Fibroblast of upper back skin (primary cell): Measurements from ENCODE around the gene PCDHGA6.
A peak's percentile ranks its signal among the peaks of the same experiment; 100 is the strongest.
"Not testable (repeated sequence)": the region's sequence is repeated elsewhere in the genome, so short reads cannot be mapped to it uniquely, and the experiment has no call there.

ENCODE experiments used
- DNase-seq: peaks from one replicate; pipeline ENCODE4 v3.0.0-alpha.2; 2013

PCDHGA6 gene

DNA sequence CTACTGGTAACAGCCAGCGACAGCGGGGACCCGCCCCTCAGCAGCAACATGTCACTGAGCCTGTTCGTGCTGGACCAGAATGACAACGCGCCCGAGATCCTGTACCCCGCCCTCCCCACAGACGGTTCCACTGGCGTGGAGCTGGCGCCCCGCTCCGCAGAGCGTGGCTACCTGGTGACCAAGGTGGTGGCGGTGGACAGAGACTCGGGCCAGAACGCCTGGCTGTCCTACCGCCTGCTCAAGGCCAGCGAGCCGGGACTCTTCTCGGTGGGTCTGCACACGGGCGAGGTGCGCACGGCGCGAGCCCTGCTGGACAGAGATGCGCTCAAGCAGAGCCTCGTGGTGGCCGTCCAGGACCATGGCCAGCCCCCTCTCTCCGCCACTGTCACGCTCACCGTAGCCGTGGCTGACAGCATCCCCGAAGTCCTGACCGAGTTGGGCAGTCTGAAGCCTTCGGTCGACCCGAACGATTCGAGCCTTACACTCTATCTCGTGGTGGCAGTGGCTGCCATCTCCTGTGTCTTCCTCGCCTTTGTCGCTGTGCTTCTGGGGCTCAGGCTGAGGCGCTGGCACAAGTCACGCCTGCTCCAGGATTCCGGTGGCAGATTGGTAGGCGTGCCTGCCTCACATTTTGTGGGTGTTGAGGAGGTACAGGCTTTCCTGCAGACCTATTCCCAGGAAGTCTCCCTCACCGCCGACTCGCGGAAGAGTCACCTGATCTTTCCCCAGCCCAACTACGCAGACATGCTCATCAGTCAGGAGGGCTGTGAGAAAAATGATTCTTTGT, 20.9 kb downstream of the PCDHGA6 start:
- DNase-seq, result not testable (repeated sequence)

DNA sequence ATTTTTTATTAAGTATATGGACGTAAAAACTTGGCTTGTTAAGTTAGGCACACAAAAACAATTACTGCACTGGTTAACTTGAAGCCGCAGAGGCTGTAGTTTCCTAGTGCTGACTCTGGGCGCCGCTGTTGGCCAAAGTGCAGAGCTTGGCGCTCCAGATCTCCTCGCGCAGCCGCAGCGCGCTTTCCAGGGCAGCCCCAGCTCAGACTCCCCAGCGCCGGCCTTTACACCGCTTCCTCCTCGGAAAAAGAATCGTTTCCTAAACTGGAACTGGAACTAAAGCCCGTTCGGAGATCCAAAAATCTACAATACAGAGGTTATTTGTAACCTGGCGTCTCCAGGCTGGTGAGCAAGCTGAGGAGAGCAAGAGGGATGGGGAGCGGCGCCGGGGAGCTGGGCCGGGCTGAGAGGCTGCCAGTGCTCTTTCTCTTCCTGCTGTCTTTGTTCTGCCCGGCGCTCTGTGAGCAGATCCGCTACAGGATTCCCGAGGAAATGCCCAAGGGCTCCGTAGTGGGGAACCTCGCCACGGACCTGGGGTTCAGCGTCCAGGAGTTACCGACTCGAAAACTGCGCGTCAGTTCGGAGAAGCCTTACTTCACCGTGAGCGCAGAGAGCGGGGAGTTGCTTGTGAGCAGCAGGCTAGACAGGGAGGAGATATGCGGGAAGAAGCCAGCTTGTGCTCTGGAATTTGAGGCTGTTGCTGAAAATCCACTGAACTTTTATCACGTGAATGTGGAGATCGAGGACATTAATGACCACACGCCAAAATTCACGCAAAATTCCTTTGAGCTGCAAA, 24.3 kb downstream of the PCDHGA6 start, which contains the start of gene PCDHGB5:
Gene PCDHGB5 (plus strand): TSS at position 192 of the 796 bp plus-strand sequence. CDS start 181 bp downstream, at position 373.
- peak; percentile 61 for DNase-seq

DNA sequence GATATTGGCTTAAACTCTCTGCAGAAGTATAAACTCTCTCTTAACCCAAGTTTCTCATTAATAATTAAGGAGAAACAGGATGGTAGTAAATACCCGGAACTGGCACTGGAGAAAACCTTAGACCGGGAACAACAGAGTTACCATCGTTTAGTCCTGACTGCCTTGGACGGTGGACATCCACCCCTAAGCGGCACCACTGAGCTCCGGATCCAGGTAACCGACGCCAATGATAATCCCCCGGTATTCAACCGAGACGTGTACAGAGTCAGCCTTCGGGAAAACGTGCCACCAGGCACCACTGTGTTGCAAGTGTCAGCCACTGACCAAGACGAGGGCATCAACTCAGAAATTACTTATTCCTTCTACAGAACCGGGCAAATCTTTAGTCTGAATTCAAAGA, 24.9 kb downstream of the PCDHGA6 start:
- DNase-seq, result no peak

DNA sequence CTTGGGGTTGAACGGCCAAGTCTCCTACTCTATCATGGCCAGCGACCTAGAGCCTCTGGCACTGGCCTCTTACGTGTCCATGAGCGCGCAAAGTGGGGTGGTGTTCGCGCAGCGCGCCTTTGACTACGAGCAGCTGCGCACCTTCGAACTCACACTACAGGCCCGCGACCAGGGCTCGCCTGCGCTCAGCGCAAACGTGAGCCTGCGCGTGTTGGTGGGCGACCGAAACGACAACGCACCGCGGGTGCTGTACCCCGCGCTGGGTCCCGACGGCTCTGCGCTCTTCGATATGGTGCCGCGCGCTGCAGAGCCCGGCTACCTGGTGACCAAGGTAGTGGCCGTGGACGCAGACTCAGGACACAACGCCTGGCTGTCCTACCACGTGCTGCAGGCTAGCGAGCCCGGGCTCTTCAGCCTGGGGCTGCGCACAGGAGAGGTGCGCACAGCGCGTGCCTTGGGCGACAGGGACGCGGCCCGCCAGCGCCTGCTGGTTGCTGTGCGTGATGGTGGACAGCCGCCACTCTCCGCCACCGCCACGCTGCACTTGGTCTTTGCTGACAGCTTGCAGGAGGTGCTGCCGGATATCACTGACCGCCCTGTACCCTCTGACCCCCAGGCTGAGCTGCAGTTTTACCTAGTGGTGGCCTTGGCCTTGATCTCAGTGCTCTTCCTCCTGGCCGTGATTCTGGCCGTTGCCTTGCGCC, 26.0 kb downstream of the PCDHGA6 start:
- DNase-seq, result no peak

DNA sequence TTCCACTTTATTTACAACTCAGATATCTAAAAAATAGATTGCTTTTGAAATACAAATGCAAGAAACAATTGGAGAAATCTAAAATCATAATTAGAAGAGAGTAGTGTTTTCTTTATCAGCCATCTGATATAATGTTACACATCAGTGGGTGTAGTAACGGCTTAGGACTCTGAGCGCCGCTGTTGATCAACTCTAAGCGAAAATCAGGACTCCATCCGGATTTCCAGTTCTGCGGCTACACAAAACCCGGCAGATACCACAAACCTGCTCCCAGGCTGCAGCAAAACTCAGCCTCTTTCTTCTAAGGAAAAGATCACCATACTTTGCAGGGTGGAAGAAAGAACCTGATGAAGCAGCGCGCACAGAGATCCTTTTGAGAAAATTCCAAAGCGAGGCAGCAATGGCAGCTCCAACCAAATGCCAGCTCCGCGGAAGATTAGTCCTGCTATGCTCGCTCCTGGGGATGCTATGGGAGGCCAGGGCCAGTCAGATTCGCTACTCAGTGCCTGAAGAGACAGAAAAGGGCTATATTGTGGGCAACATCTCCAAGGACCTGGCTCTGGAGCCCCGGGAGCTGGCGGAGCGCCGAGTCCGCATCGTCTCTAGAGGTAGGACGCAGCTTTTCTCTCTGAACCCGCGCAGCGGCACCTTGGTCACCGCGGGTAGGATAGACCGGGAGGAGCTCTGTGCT, 29.0 kb downstream of the PCDHGA6 start, which contains the start of gene PCDHGA9:
Gene PCDHGA9 (plus strand): TSS at position 226 of the 691 bp plus-strand sequence. CDS start 175 bp downstream, at position 401.
- DNase-seq, result peak; percentile 30

DNA sequence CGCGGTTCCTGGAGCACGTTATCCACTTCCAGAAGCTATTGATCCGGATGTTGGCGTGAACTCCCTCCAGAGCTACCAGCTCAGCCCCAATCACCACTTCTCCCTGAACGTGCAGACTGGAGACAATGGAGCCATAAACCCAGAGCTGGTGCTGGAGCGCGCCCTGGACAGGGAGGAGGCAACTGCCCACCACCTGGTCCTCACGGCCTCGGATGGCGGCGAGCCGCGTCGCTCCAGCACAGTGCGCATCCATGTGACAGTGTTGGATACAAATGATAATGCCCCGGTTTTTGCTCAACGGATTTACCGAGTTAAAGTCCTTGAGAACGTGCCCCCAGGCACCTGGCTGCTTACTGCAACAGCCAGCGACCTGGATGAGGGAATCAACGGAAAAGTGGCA, 29.7 kb downstream of the PCDHGA6 start:
- no peak for DNase-seq

DNA sequence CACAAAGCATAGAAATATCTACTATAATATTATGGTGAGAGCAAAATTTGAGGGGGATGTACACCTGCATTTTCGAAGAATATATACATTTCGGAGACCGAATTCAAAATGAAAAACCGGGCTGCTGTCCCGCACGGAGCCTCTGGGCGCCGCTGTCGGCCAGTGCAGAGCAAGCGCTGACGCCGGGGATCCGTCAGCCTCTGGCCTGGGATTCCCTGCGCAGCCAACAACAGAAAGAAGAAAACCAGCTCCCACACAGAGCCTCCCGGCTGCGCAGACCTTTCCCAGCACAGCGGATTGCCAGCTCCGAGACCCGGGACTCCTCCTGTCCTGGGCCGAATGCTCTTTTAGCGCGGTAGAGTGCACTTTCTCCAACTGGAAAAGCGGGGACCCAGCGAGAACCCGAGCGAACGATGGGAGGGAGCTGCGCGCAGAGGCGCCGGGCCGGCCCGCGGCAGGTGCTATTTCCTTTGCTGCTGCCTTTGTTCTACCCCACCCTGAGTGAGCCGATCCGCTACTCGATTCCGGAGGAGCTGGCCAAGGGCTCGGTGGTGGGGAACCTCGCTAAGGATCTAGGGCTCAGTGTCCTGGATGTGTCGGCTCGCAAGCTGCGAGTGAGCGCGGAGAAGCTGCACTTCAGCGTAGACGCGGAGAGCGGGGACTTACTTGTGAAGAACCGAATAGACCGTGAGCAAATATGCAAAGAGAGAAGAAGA, 34.3 kb downstream of the PCDHGA6 start, which contains the start of gene PCDHGB6:
Gene PCDHGB6 (plus strand): TSS at position 232 of the 716 bp plus-strand sequence. CDS start 182 bp downstream, at position 414.
- DNase-seq, result not testable (repeated sequence)

DNA sequence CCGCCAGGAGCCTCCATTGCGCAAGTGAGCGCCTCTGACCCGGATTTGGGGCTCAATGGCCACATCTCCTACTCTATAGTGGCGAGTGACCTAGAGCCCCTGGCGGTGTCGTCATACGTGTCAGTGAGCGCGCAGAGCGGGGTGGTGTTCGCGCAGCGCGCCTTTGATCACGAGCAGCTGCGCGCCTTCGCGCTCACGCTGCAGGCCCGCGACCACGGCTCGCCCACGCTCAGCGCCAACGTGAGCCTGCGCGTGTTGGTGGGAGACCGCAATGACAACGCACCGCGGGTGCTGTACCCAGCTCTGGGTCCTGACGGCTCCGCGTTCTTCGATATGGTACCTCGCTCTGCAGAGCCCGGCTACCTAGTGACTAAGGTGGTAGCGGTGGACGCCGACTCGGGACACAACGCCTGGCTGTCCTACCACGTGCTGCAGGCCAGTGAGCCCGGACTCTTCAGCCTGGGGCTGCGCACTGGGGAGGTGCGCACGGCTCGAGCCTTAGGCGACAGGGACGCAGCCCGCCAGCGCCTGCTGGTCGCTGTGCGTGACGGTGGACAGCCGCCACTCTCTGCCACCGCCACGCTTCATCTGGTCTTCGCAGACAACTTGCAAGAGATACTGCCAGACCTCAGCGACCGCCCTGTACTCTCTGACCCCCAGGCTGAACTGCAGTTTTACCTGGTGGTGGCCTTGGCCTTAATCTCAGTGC, 36.1 kb downstream of the PCDHGA6 start:
- DNase-seq, result no peak

DNA sequence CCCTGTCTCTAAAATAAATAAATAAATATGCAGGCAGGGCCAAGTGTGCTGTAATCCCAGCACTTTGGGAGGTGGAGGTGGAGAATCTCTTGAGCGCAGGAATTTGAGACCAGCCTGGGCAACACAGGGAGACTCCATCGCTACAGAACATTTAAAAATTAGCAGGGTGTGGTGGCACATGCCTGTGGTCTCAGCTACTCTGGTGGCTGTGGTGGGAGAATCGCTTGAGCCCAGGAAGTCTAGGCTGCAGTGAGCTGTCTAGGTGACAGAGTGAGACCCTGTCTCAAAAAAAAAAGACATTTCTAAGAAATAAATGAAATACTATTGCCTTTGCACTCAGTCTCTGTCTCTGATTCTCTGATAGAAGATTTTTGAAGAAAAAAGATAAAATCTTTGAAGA, 37.9 kb downstream of the PCDHGA6 start:
- DNase-seq, result no peak

DNA sequence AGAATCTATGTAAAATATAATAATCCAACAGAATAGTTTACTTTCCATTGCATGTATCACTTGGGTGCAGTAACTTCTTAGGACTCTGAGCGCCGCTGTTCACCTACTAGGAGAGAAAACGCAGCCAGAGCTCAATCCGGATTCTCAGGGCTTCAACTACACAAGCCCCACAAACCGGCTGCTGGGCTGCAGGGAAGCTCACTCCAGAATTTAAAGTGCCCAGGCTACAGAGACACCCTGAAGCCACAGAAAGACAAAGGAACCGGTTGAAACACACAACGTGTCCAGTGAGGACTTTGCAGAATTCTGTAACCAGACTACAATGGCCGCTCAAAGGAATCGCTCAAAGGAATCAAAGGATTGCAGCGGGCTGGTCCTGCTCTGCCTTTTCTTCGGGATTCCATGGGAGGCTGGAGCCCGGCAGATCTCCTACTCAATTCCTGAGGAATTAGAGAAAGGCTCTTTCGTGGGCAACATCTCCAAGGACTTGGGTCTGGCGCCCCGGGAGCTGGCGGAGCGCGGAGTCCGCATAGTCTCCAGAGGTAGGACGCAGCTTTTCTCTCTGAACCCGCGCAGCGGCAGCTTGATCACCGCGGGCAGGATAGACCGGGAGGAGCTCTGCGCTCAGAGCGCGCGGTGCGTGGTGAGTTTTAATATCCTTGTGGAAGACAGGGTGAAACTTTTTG, 39.3 kb downstream of the PCDHGA6 start, which contains the start of gene PCDHGA10:
Gene PCDHGA10 (plus strand): TSS at position 134 of the 686 bp plus-strand sequence. CDS start 189 bp downstream, at position 323.
- peak; percentile 69 for DNase-seq

DNA sequence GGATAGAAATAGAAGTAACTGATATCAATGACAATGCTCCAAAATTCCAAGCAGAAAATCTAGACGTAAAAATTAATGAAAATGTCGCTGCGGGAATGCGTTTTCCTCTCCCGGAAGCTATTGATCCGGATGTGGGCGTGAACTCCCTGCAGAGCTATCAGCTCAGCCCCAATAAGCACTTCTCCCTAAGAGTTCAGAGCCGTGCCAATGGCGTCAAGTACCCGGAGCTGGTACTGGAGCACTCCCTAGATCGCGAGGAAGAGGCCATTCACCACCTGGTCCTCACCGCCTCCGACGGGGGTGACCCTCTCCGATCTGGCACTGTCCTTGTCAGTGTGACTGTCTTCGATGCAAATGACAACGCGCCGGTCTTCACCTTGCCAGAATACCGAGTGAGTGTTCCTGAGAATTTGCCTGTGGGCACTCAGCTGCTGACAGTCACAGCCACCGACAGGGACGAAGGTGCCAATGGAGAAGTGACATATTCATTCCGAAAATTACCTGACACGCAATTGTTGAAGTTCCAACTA, 39.9 kb downstream of the PCDHGA6 start:
- no peak for DNase-seq

DNA sequence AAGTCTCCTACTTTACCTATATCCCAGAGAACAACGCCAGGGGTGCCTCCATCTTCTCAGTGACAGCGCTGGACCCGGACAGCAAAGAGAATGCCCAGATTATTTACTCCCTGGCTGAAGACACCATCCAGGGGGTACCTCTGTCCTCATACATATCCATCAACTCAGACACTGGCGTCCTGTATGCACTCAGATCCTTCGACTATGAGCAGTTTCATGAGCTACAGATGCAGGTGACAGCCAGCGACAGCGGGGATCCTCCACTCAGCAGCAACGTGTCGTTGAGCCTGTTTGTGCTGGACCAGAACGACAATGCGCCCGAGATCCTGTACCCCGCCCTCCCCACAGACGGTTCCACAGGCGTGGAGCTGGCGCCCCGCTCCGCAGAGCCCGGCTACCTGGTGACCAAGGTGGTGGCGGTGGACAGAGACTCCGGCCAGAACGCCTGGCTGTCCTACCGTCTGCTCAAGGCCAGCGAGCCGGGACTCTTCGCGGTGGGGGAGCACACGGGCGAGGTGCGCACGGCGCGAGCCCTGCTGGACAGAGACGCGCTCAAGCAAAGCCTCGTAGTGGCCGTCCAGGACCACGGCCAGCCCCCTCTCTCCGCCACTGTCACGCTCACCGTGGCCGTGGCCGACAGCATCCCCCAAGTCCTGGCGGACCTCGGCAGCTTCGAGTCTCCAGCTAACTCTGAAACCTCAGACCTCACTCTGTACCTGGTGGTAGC, 41.0 kb downstream of the PCDHGA6 start:
- DNase-seq, result not testable (repeated sequence)

DNA sequence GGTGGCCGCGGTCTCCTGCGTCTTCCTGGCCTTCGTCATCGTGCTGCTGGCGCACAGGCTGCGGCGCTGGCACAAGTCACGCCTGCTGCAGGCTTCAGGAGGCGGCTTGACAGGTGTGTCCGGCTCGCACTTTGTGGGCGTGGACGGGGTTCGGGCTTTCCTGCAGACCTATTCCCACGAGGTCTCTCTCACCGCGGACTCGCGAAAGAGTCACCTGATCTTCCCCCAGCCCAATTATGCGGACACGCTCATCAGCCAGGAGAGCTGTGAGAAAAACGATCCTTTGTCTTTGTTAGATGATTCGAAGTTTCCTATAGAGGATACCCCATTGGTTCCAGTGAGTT, 41.6 kb downstream of the PCDHGA6 start:
- not testable (repeated sequence) for DNase-seq

DNA sequence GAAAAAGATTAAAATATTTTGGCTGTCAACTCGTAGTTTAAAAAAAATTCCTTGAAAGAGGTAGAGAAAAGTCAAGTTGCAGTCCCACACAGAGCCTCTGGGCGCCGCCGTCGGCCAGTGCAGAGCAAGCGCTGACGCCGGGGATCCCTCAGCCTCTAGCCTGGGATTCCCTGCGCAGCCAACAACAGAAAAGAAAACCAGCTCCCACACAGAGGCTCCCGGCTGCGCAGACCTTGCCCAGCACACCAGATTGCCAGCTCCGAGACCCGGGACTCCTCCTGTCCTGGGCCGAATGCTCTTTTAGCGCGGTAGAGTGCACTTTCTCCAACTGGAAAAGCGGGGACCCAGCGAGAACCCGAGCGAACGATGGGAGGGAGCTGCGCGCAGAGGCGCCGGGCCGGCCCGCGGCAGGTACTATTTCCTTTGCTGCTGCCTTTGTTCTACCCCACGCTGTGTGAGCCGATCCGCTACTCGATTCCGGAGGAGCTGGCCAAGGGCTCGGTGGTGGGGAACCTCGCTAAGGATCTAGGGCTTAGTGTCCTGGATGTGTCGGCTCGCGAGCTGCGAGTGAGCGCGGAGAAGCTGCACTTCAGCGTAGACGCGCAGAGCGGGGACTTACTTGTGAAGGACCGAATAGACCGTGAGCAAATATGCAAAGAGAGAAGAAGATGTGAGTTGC, 43.9 kb downstream of the PCDHGA6 start, which contains the start of gene PCDHGB7:
Gene PCDHGB7 (plus strand): TSS at position 184 of the 679 bp plus-strand sequence. CDS start 183 bp downstream, at position 367.
- DNase-seq, result peak; percentile 80

DNA sequence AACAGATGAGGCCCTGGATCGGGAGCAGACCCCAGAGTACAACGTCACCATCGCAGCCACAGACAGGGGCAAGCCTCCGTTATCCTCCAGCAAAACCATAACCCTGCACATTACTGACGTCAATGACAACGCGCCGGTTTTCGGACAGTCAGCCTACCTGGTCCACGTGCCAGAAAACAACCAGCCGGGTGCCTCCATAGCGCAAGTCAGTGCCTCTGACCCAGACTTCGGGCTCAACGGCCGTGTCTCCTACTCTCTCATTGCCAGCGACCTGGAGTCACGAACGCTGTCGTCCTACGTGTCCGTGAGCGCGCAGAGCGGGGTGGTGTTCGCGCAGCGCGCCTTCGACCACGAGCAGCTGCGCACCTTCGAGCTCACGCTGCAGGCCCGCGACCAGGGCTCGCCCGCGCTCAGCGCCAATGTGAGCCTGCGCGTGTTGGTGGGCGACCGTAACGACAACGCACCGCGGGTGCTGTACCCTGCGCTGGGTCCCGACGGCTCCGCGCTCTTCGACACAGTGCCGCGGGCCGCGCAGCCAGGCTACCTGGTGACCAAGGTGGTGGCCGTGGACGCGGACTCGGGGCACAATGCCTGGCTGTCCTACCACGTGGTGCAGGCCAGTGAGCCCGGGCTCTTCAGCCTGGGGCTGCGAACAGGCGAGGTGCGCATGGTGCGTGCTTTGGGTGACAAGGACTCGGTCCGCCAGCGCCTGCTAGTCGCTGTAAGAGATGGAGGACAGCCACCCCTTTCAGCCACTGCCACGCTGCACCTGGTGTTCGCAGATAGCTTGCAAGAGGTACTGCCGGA, 45.6 kb downstream of the PCDHGA6 start:
- DNase-seq, result no peak

DNA sequence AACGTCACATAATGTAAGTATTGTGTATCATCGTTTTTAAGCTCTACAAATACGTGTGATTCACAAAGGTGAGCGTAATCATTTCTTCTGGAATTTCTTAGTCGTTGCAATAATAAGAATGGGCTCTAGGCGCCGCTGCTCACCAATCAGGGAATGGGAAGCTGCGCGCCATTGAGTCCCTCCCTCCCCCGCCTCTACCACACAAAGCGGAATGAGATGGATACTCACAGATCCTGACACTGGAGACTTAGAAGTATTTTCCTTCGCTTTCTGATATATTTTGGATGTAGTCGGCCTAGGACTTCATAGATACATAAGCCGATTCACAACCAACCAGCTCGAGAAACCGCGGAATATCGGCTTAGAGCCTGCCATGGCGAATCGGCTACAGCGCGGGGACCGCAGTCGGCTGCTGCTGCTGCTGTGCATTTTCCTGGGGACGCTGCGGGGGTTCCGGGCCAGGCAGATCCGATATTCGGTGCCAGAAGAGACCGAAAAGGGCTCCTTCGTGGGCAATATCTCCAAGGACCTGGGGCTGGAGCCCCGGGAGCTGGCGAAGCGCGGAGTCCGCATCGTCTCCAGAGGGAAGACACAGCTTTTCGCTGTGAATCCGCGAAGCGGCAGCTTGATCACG, 47.3 kb downstream of the PCDHGA6 start, which contains the start of gene PCDHGA11:
Gene PCDHGA11 (plus strand): TSS at position 197 of the 634 bp plus-strand sequence. CDS start 177 bp downstream, at position 374.
- DNase-seq, result peak; percentile 67

DNA sequence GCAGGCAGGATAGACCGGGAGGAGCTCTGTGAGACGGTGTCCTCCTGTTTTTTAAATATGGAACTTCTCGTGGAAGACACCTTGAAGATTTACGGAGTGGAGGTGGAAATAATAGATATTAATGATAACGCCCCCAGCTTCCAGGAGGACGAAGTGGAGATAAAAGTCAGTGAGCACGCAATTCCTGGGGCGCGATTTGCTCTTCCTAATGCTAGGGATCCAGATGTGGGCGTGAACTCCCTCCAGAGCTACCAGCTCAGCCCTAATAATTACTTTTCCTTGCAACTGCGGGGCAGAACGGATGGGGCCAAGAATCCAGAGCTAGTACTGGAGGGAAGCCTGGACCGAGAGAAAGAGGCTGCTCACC, 47.8 kb downstream of the PCDHGA6 start:
- DNase-seq, result no peak
